ENCODE data around the gene PNMA8B. TPM values are rescaled to one million over a fixed set of nuclear protein-coding genes. Genes with fewer than 3 reads are reported as not detected.

PNMA8B gene
- total RNA-seq, 1 donor from 2014 or later = 1.9 TPM

DNA sequence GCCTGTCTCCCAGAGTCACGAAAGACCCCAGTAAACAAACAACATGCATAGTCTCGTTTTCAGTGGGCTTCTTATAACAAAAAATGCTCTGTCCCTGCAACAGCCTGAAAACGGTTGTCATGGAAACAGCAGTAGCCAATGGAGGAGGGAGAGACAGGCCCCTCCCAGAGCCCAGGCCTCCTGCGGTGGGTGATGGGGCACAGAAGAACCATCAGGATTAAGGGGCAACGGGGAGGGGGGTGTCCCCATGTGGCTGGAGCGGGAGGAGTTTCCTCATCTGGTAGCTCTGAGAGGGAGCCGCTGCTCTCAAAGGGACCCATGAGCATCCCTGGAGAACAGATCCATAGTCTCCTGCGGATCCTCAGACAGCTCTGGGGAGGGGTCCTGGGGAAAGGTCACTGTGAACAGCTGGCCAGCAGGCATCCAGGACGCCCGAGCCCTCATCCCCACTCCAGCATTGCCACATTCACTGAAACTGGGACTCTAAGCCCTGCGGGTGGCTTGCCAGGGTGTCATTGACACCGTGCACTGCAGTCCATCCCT, 37.5 kb upstream of the PNMA8B start:
- H3K79me2 ChIP-seq (ENCODE audit: insufficient read depth, low read length) = no peaks in the 10 kb centered on the region
- Mint-ChIP-seq H3K9me3 (ENCODE audit: unreplicated experiment) (no peaks in the 10 kb centered on the region), H3K36me3 (ENCODE audit: low read depth, unreplicated experiment) (peaks cover 2% of the 10 kb centered on the region), H3K4me3 (ENCODE audit: unreplicated experiment) (no peak overlapping the region), H3K27ac (ENCODE audit: unreplicated experiment) (no peak overlapping the region), H3K27me3 (ENCODE audit: low read depth, unreplicated experiment) (peaks cover 30% of the 10 kb centered on the region), H3K4me1 (ENCODE audit: low read depth, unreplicated experiment) (peaks cover 5% of the 10 kb centered on the region)
- TF ChIP-seq, protein P1, sequence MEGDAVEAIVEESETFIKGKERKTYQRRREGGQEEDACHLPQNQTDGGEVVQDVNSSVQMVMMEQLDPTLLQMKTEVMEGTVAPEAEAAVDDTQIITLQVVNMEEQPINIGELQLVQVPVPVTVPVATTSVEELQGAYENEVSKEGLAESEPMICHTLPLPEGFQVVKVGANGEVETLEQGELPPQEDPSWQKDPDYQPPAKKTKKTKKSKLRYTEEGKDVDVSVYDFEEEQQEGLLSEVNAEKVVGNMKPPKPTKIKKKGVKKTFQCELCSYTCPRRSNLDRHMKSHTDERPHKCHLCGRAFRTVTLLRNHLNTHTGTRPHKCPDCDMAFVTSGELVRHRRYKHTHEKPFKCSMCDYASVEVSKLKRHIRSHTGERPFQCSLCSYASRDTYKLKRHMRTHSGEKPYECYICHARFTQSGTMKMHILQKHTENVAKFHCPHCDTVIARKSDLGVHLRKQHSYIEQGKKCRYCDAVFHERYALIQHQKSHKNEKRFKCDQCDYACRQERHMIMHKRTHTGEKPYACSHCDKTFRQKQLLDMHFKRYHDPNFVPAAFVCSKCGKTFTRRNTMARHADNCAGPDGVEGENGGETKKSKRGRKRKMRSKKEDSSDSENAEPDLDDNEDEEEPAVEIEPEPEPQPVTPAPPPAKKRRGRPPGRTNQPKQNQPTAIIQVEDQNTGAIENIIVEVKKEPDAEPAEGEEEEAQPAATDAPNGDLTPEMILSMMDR (IDR thresholded peaks at IDR 0.05; ENCODE audit: insufficient read depth, low read depth, low read length) = no peak
- no peak for TF ChIP-seq EZH2 (IDR thresholded peaks at IDR 0.05; ENCODE audit: insufficient read depth, low read length)
- peaks cover 4% of the 10 kb centered on the region for H3K27me3 ChIP-seq (ENCODE audit: insufficient read depth, low read length)
- no peak overlapping the region for H3K9ac ChIP-seq (ENCODE audit: low read length)
- H3K4me3 ChIP-seq (ENCODE audit: insufficient read depth, low read depth, low read length) = no peak overlapping the region
- H2AFZ ChIP-seq (ENCODE audit: low read depth, low read length) = no peak overlapping the region
- no peak for FAIRE-seq
- H3K4me2 ChIP-seq (ENCODE audit: low read length) = no peak overlapping the region
- peaks cover 4% of the 10 kb centered on the region for H3K4me1 ChIP-seq (ENCODE audit: insufficient read depth, low read length)
- DNase-seq (ENCODE audit: low read depth) = no peak
- H3K9me3 ChIP-seq (ENCODE audit: insufficient read depth, low read depth, low read length) = no peaks in the 10 kb centered on the region
- H3K27ac ChIP-seq (ENCODE audit: low read depth, low read length) = no peak overlapping the region
- H3K36me3 ChIP-seq (ENCODE audit: insufficient read depth, low read length) = no peaks in the 10 kb centered on the region
- peaks cover 4% of the 10 kb centered on the region for H4K20me1 ChIP-seq (ENCODE audit: insufficient read depth, low read length)

GRCh38 chr19:46530636-46531035, 35.0 kb upstream of the PNMA8B start:
- H3K27ac ChIP-seq (ENCODE audit: low read depth, low read length) = no peak overlapping the region

More at GRCh38 chr19:46530636-46531035, 35.0 kb upstream of the PNMA8B start:
- H3K4me3 Mint-ChIP-seq (ENCODE audit: unreplicated experiment) = no peak overlapping the region
- peaks cover 2% of the 10 kb centered on the region for H3K36me3 Mint-ChIP-seq (ENCODE audit: low read depth, unreplicated experiment)
- no peak overlapping the region for H3K4me3 ChIP-seq (ENCODE audit: insufficient read depth, low read depth, low read length)
- no peak overlapping the region for H3K4me2 ChIP-seq (ENCODE audit: low read length)
- no peaks in the 10 kb centered on the region for H3K36me3 ChIP-seq (ENCODE audit: insufficient read depth, low read length)
- H3K4me1 Mint-ChIP-seq (ENCODE audit: low read depth, unreplicated experiment) = peaks cover 5% of the 10 kb centered on the region
- no peaks in the 10 kb centered on the region for H3K79me2 ChIP-seq (ENCODE audit: insufficient read depth, low read length)
- no peak for DNase-seq (ENCODE audit: low read depth)
- H3K9ac ChIP-seq (ENCODE audit: low read length) = no peak overlapping the region
- H3K4me1 ChIP-seq (ENCODE audit: insufficient read depth, low read length) = peaks cover 4% of the 10 kb centered on the region
- H3K27me3 ChIP-seq (ENCODE audit: insufficient read depth, low read length) = peaks cover 2% of the 10 kb centered on the region
- H3K27me3 Mint-ChIP-seq (ENCODE audit: low read depth, unreplicated experiment) = peaks cover 33% of the 10 kb centered on the region
- no peaks in the 10 kb centered on the region for H3K9me3 ChIP-seq (ENCODE audit: insufficient read depth, low read depth, low read length)
- no peak overlapping the region for H2AFZ ChIP-seq (ENCODE audit: low read depth, low read length)
- H3K9me3 Mint-ChIP-seq (ENCODE audit: unreplicated experiment) = no peaks in the 10 kb centered on the region
- FAIRE-seq = no peak
- TF ChIP-seq, protein P1 (IDR thresholded peaks at IDR 0.05; ENCODE audit: insufficient read depth, low read depth, low read length) = no peak
- no peak for TF ChIP-seq EZH2 (IDR thresholded peaks at IDR 0.05; ENCODE audit: insufficient read depth, low read length)
- H3K27ac Mint-ChIP-seq (ENCODE audit: unreplicated experiment) = no peak overlapping the region
- H4K20me1 ChIP-seq (ENCODE audit: insufficient read depth, low read length) = peaks cover 4% of the 10 kb centered on the region
